Right atrium auricular region (tissue), 2 donors: Measurements from ENCODE around the gene METRNL. TPM values are rescaled to one million over a fixed set of nuclear protein-coding genes. Genes with fewer than 3 reads are reported as not detected.

ENCODE experiments used
- DNase-seq: peaks from one replicate; pipeline ENCODE4 v3.0.0-alpha.2; 2019; ENCODE audit warnings: low spot score
- H3K27ac ChIP-seq, 2 donors: fragments of 200-600 bp; sonication (generic); 1 replicate in 1 of 2; 2 replicates in 1 of 2; pipeline ENCODE4 v1.5.1; 2016 to 2019
- H3K27me3 ChIP-seq, 2 donors: fragments of 200-600 bp; sonication (generic); one replicate each; pipeline versions ENCODE4 v1.5.1 to v1.6.0; 2017 to 2019
- H3K36me3 ChIP-seq: fragments of 200-600 bp; sonication (generic); one replicate; pipeline ENCODE4 v1.5.1; 2016
- H3K4me1 ChIP-seq, 2 donors: fragments of 200-600 bp; sonication (generic); one replicate each; pipeline versions ENCODE4 v1.5.1 to v1.6.0; 2017 to 2019
- H3K4me3 ChIP-seq, 2 donors: fragments of 200-600 bp; sonication (generic); 1 replicate in 1 of 2; 2 replicates in 1 of 2; pipeline ENCODE4 v1.5.1; 2017 to 2019; ENCODE audit warnings: mild to moderate bottlenecking in 1 of 2, moderate library complexity in 1 of 2
- H3K9me3 ChIP-seq, 2 donors: fragments of 200-600 bp; sonication (generic); one replicate each; pipeline ENCODE4 v1.5.1; 2019
- CTCF ChIP-seq, 2 donors: fragments of 200-600 bp; sonication (generic); IDR thresholded peaks; one replicate each; pipeline ENCODE4 v1.5.1; 2019; ENCODE audit warnings: antibody characterized with exemption in 2 of 2
- total RNA-seq, 2 donors: library from RNA; depleted of rRNA; stranded (reverse); fragments of >200 nt; gene quantifications; one replicate each; pipeline ENCODE4 v1.1.0, GENCODE V29; 2016

Gene METRNL
- total RNA-seq, 2 donors from 2014 or later, result 62.9 to 104 TPM

- Histone ChIP-seq H3K4me1 (peaks cover 0 to 48% of the 10 kb centered on the region in 2 donors), H3K27me3 (no peaks in the 10 kb centered on the region), H3K27ac (peak overlapping the region; percentile 80 to 81), H3K36me3 (peaks cover 34% of the 10 kb centered on the region), H3K4me3 (peak overlapping the region in 1 of 2 donors; percentile 40), H3K9me3 (no peaks in the 10 kb centered on the region)
- TF ChIP-seq CTCF (IDR thresholded peaks at IDR 0.05), result no peak
- no peak for DNase-seq
Observed at GRCh38 chr17:83098241-83099085, 19.1 kb downstream of the METRNL start.

- Histone ChIP-seq H3K27ac (peak overlapping the region; percentile 80 to 81), H3K4me1 (peaks cover 0 to 53% of the 10 kb centered on the region in 2 donors), H3K9me3 (no peaks in the 10 kb centered on the region), H3K4me3 (peak overlapping the region in 1 of 2 donors; percentile 40), H3K27me3 (no peaks in the 10 kb centered on the region), H3K36me3 (peaks cover 27% of the 10 kb centered on the region)
- TF ChIP-seq CTCF (IDR thresholded peaks at IDR 0.05), result no peak
- no peak for DNase-seq
Observed at GRCh38 chr17:83099086-83099555, 19.7 kb downstream of the METRNL start.

- peak overlapping the region; percentile 80 to 81 for H3K27ac ChIP-seq
- TF ChIP-seq CTCF (IDR thresholded peaks at IDR 0.05), result no peak
- H3K27me3 ChIP-seq, result no peaks in the 10 kb centered on the region
- no peak for DNase-seq
- peaks cover 21% of the 10 kb centered on the region for H3K36me3 ChIP-seq
- H3K4me1 ChIP-seq, result peaks cover 0 to 59% of the 10 kb centered on the region in 2 donors
- no peaks in the 10 kb centered on the region for H3K9me3 ChIP-seq
- H3K4me3 ChIP-seq, result peak overlapping the region; percentile 25 to 40
Observed at GRCh38 chr17:83099570-83100181, 20.3 kb downstream of the METRNL start.

GRCh38 chr17:83100220-83100852, 20.9 kb downstream of the METRNL start:
- no peaks in the 10 kb centered on the region for H3K27me3 ChIP-seq
- H3K36me3 ChIP-seq, result peaks cover 15% of the 10 kb centered on the region
- peaks cover 0 to 59% of the 10 kb centered on the region in 2 donors for H3K4me1 ChIP-seq
- H3K27ac ChIP-seq, result peak overlapping the region; percentile 80 to 81
- peak overlapping the region; percentile 25 to 40 for H3K4me3 ChIP-seq
- no peak for TF ChIP-seq CTCF (IDR thresholded peaks at IDR 0.05)
- no peak for DNase-seq
- H3K9me3 ChIP-seq, result no peaks in the 10 kb centered on the region

GRCh38 chr17:83100853-83101391, 21.5 kb downstream of the METRNL start:
- no peak overlapping the region for H3K4me3 ChIP-seq
- H3K27me3 ChIP-seq, result no peaks in the 10 kb centered on the region
- H3K36me3 ChIP-seq, result peaks cover 9% of the 10 kb centered on the region
- TF ChIP-seq CTCF (IDR thresholded peaks at IDR 0.05), result no peak
- no peak for DNase-seq
- H3K4me1 ChIP-seq, result peaks cover 0 to 64% of the 10 kb centered on the region in 2 donors
- peak overlapping the region; percentile 80 to 81 for H3K27ac ChIP-seq
- no peaks in the 10 kb centered on the region for H3K9me3 ChIP-seq
